MV-4-11 (cell line): ENCODE results near the gene CDK5R1.
"Not testable (repeated sequence)": the region's sequence is repeated elsewhere in the genome, so short reads cannot be mapped to it uniquely, and the experiment has no call there.

Source experiments
- DNase-seq: peaks from one replicate; lab custom pipeline; 2025; lab: John Stamatoyannopoulos, UW

The CDK5R1 gene

DNA sequence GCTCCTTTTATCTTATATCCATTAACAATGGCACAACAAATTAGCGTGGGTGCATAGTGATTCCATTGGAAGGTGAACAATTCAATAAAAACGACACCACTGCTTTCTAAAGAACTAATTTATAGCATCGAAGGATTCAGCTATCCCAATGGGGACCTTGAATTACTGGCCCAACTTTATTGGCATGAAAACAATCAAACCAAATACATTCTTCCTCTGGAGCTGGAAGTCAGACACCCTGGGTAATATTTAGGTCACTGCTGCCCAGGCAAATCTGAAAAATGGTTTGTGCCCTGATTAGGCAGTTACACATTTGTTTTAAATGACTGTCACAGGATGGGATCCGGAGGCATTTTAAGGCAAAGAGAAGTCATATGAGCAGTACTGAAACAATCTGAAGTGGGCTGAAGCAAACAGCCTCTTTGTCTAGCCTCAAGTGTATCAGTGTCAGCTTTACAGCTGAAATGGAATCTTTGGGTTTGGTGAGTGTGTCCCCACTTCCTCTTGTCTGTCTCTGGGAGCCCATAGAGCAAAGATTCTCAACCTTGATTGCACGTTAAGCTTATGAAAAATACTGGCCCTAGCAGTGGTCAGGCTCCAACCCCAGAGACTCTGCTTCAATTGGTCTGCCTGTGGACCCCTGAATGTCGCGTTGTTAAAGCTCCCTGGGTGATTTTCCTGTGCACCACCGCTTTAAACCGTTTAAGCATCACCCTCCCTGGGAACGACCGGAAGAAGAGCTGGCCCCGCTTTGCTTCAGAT lies 30.3 kb downstream of the CDK5R1 start:
- DNase-seq = peak; percentile 50

DNA sequence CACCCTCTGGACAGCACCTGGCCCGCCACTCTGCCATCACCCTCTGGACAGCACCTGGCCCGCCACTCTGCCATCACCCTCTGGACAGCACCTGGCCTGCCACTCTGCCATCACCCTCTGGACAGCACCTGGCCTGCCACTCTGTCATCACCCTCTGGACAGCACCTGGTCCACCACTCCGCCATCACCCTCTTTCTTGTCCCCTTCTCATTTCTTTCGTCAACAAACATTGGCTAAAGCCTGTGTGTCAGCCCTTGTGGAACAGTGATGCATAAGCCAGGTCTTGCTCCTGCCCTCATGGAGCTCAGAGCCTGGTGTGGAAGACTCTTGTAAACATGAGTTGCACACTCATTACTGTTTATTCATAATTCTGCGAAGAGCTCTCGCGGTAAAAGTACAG lies 31.2 kb downstream of the CDK5R1 start:
- DNase-seq = no peak

GRCh38 chr17:32518646-32519227 lies 31.9 kb downstream of the CDK5R1 start:
- no peak for DNase-seq

GRCh38 chr17:32519228-32520103 lies 32.7 kb downstream of the CDK5R1 start:
- no peak for DNase-seq

- DNase-seq = no peak
Measured at GRCh38 chr17:32520104-32520701, 33.4 kb downstream of the CDK5R1 start.

DNA sequence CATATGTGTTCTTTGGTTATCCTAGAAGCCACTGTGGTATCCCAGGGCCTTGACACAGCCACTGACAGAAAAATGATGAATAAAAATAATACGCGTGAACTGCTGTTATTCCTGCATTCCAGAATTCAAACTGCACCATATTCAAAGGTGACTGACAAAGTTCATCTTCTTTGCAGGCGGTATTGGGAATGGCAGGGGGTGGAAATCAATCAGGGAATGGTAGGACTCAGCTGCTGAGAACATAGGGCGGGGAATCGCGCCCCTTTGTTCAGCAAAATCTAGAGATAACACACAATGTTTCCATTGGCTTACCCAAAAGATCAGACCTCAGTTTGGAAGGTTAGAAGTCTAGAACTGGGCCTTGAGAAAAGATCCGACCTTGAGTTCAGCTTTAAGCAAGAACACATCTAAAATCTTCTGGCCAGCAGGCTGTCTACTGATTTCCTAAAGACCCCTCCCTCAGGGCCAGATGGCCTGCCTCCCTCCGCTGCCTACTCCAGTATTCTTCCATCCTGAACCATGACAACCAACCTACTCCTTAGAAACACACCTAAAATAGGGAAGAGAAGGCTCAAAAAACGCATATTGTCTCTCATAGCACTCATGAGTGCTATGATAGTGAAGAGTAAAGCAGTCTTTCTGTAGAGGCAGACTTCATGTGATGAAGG lies 34.1 kb downstream of the CDK5R1 start:
- no peak for DNase-seq

- DNase-seq = peak; percentile 65
Measured at GRCh38 chr17:32523017-32523680, 36.4 kb downstream of the CDK5R1 start.

- peak; percentile 18 for DNase-seq
Measured at GRCh38 chr17:32523827-32524552, 37.2 kb downstream of the CDK5R1 start.

GRCh38 chr17:32524553-32524880 lies 37.7 kb downstream of the CDK5R1 start:
- DNase-seq = not testable (repeated sequence)

DNA sequence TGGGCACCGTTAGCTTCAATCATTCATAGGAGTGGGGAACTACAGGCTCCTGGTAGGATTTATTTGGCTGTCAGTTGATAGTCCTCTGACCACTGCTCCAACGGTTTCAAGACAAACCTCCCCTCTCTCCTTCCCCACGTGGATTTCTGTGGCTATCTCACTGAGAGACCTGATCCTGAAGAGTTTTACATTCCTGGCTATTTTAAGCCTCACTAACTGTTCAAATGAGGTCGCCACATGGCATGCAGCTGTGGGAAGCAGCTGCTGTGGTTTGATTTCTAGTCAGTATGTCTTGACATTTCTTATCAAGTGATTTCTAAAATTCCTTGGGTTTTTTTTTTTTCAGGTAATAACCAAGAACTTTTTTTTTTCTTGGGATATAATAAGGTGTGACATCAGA lies 38.3 kb downstream of the CDK5R1 start:
- DNase-seq = peak; percentile 78

DNA sequence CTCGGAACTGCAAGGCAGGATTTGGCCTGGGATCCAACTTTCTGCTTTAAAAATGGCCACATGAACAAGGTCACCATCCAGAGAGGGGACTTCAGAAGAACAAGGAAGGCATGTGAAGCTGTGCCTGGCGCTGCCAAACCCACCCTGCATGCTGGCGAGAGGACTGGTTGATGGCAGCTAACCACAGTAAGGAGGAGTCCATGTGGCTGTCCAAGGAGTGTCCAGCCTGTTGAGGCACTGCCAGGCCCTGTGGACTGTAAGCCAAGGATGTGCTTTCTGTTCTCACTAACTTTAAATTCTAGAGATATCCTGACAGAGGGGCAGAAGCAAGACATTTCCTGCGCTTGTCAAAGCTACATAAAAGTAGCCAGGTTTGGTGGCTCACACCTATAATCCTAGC lies 40.4 kb downstream of the CDK5R1 start:
- DNase-seq = no peak

GRCh38 chr17:32528825-32529224 lies 42.0 kb downstream of the CDK5R1 start:
- peak; percentile 53 for DNase-seq

GRCh38 chr17:32529604-32530003 lies 42.8 kb downstream of the CDK5R1 start:
- no peak for DNase-seq

DNA sequence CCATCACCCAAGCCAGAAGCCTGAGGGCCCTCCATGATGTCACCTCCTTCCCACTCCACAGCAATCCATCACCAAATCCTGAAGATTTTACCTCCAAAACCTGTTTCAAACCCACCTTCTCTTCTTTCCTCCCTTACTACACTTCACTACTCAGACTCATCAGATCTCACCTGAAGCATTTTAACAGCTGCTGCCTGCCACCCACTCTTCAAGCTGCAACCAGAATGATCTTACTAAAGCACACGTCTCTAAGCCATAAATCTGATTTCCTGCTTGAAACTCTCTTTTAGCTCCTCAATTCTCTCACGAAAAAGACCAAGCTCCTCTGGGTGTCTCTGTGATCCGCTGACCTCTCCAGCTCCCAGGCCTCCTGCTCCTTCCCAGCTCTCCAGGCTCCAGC lies 46.5 kb downstream of the CDK5R1 start:
- no peak for DNase-seq

- no peak for DNase-seq
Measured at GRCh38 chr17:32536736-32537643, 50.2 kb downstream of the CDK5R1 start.
